CD4-positive, alpha-beta T cell treated with Interleukin-4 for 1 hour (primary cell): ENCODE results near the gene CLDND2.

ENCODE experiments used
- DNase-seq, 2 donors: peaks; one replicate each; pipeline ENCODE4 v3.0.0-alpha.2; 2020 to 2022

CLDND2 gene

GRCh38 chr19:51380379-51380778, 11.6 kb upstream of the CLDND2 start:
- no peak for DNase-seq

GRCh38 chr19:51377422-51377821, 8.6 kb upstream of the CLDND2 start:
- no peak for DNase-seq

GRCh38 chr19:51375504-51376221, 6.9 kb upstream of the CLDND2 start:
- DNase-seq: peak; percentile 30 to 47

GRCh38 chr19:51372649-51373504, 4.1 kb upstream of the CLDND2 start, which contains the start of gene NKG7:
NKG7 (minus strand) TSS chr19:51372654; CDS start chr19:51372535, 119 bp downstream.
- peak; percentile 82 to 86 for DNase-seq

- no peak for DNase-seq
Observed at GRCh38 chr19:51372021-51372648, 3.3 kb upstream of the CLDND2 start.

GRCh38 chr19:51371186-51371690, 2.4 kb upstream of the CLDND2 start:
- no peak for DNase-seq

GRCh38 chr19:51370230-51370629, 1.4 kb upstream of the CLDND2 start:
- no peak for DNase-seq

GRCh38 chr19:51367565-51368365, 1.0 kb downstream of the CLDND2 start:
- peak; percentile 98 for DNase-seq

- no peak for DNase-seq
Observed at GRCh38 chr19:51367255-51367564, 1.6 kb downstream of the CLDND2 start.

- DNase-seq: peak; percentile 95 to 96
Observed at GRCh38 chr19:51366389-51367254, 2.2 kb downstream of the CLDND2 start.

- no peak for DNase-seq
Observed at GRCh38 chr19:51365965-51366388, 2.8 kb downstream of the CLDND2 start, which contains the start of gene ETFB. ETFB (minus strand) TSS chr19:51366388; CDS start chr19:51366326, 62 bp downstream.

GRCh38 chr19:51365211-51365964, 3.4 kb downstream of the CLDND2 start:
- peak in 1 of 2 donors; percentile 33 for DNase-seq

GRCh38 chr19:51364200-51365106, 4.3 kb downstream of the CLDND2 start:
- DNase-seq: no peak

GRCh38 chr19:51361239-51361638, 7.6 kb downstream of the CLDND2 start:
- no peak for DNase-seq

GRCh38 chr19:51359294-51359693, 9.5 kb downstream of the CLDND2 start:
- no peak for DNase-seq

- DNase-seq: no peak
Observed at GRCh38 chr19:51357952-51358351, 10.9 kb downstream of the CLDND2 start.

GRCh38 chr19:51356159-51356801, 12.5 kb downstream of the CLDND2 start:
- DNase-seq: no peak

GRCh38 chr19:51354742-51355148, 14.1 kb downstream of the CLDND2 start:
- peak; percentile 40 to 42 for DNase-seq
